Stimulated activated CD4-positive, alpha-beta T cell treated with anti-CD3 and anti-CD28 coated beads, Interleukin-1b, Interleukin-23, amount 100 ng/mL, for 24 hours (primary cell): ENCODE measurements around the gene BBS7.

Experiments
- DNase-seq, 4 experiments: peaks; one replicate each; pipeline ENCODE4 v3.0.0-alpha.2; 2020; ENCODE audit warnings: low read depth in 4 of 4, low spot score in 1 of 4

The BBS7 gene, protein sequence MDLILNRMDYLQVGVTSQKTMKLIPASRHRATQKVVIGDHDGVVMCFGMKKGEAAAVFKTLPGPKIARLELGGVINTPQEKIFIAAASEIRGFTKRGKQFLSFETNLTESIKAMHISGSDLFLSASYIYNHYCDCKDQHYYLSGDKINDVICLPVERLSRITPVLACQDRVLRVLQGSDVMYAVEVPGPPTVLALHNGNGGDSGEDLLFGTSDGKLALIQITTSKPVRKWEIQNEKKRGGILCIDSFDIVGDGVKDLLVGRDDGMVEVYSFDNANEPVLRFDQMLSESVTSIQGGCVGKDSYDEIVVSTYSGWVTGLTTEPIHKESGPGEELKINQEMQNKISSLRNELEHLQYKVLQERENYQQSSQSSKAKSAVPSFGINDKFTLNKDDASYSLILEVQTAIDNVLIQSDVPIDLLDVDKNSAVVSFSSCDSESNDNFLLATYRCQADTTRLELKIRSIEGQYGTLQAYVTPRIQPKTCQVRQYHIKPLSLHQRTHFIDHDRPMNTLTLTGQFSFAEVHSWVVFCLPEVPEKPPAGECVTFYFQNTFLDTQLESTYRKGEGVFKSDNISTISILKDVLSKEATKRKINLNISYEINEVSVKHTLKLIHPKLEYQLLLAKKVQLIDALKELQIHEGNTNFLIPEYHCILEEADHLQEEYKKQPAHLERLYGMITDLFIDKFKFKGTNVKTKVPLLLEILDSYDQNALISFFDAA

DNA sequence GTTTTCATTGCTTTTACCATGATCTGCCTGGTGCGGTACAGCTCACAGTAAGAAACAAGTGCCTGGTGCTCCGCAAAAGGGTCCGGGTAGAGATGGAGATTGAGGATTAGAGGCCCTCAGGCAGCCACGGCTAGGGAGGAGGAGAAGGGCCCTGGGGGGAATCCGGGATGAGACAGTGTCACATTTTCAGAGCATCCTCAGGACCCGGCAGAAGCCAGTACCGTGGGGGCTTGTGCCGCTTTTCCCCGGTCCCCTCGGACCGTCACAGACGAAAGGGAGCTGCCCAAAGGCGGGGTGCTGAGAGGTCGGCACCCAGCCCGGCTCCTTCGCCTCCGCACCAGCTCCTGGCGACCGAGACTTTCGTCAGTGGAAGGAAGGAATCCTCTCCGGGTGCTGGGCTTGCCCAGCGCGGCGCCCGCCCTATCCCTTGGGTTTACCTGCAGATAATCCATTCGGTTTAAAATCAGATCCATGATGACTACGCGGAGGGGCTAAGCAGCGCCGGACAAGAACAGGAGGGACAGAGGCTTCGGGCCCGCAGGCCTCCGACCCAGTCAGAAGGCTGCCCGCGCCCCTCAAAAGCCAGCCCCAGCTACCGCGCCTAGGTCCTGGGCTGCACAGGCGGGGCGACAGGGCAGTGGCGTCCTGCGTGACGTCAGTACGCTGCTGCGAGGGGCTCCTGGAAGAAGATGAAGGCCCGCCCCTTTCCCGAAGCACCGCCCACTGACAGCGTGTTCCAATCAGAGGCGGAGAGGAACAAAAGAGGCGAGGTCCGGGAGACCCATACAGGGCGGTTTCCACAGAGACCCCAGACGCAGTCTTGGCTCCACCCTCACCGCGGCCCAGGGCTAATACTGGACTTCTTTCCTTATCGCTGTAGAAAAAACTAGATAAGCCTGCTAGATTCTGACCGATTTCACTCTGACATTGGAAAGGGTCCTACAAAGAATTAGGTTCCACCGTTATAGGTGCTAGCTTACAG, at the start of gene BBS7:
Gene BBS7 (minus strand): TSS at position 634 of the 982 bp plus-strand sequence. CDS start 161 bp downstream, at position 473.
- DNase-seq = peak; percentile 92 to 97 (median 94)

DNA sequence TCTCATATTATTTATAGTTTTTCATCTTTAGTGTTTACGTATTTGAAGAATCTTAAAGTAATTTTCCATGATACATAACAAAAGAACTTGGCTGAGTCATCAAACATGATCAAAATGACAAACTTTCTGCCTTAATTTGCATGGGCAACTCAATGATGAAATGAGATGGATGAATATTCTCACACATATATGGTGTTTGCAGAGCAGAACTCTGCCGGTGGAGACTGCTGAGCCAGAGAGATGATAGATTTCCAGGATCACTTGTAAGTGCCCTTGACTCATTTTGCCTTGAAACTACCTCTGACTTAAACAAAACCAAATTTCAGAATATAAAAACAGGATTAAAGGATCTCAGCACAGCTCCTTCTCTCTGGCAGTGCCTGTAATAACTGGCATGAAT, 43.4 kb upstream of the BBS7 start:
- DNase-seq = no peak

DNA sequence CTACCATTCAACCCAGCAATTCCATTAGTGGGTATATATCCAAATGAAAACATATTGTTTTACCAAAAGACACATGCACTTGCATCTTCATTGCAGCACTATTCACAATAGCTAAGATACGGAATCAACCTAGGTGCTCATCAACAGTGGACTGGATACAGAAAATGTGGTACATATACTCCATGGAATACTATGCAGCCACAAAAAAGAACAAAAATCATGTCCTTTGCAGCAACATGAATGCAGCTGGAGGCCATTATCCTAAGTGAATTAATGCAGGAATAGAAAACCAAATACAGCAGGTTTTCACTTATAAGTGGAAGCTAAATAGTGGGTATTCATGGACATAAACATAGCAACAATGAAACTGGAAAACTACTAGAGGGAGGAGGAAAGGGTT, 38.1 kb upstream of the BBS7 start:
- no peak for DNase-seq

DNA sequence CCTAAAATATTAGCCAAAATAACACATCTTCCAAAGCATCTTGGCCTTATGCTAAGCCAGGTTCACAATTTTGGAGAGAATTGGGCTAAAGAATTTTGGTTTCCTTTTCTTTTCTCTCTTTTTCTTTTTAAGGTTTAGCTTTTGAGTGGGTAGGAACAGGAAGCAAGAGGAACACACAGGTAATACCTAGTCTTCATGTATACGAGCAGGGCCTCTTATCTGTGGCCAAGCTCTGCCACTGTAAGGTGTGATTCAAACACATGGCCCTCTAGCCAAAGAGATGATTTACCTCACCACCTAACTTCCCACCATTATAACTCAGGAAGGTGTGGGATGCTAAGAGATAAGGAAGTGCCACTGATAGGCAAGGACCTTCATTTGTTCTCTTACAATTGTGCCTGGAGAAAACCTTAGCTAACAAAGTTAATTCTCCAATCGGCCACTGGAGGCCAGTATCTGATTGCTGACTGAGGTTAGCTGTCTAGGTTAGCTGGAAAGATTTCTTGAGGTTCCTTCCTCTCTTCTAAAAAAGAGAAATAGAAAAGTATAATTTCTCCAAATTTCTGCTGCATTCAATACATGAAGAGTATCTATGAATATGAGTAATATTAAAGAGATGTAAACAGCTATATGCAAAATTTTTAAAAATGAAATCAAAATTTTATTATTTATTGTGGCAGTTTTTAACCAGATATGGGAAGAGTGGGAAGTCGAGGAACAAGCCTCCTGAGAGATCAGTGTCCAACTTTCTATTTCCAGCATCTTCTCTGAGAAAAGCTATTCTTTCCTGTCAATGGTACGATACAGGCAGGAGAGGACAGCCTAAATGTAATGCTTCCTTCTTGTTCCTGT, 30.1 kb upstream of the BBS7 start:
- peak in 3 of 4 experiments; percentile 19 to 20 (median 19) for DNase-seq

DNA sequence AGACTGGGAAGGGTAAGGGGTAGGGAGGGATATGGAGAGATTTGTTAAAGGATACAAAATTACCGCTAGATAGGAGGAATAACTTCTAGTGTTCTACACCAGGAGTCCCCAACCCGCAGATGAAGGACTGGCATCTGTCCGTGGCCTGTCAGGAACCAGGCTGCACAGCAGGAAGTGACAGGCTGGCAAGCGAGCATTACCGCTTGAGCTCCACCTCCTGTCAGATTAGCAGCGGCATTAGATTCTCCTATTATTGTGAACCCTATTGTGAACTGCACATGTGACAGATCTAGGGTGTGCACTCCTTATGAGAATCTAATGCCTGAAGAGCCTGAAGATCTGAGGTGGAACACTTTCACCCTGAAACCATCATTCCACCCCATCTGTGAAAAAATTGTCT, 27.9 kb upstream of the BBS7 start:
- peak in 1 of 4 experiments; percentile 1 for DNase-seq

DNA sequence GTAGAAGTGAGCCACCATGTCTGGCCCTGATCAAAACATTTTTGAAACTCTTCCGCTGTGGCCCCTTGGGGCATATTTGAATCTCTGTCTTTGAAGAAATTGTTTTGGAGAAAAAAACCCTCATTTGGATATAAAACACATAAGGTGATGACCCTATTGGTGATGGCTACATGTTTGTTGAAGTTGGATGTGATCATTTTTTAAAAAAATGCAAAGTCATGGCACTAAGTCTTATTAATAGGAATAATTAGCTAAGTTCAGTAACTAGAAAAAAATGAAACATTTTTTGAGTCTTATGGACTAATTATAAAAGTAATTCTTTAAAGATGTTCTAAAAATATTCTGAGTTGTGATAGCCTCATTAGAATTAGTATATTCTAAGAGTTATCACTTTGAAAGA, 17.9 kb upstream of the BBS7 start:
- DNase-seq = no peak

DNA sequence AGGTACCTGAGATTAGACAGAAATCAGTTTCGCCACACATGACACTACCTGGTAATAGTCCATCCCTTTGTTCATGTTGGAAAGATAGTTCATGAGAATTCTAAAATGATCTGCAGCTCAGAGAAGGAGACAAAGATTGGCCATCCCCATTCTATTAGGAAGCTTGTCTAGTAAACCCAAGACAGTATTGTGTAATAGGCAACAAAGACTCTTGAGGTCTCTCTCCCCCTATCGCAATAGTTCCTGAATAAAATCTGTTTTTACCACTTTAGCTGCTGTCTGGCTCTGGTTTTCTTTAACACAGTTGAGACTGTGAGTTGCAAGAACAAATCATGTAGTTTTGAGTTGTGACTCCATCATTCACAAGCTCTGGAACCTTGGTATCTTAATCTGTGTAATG, 14.8 kb upstream of the BBS7 start:
- DNase-seq = no peak

DNA sequence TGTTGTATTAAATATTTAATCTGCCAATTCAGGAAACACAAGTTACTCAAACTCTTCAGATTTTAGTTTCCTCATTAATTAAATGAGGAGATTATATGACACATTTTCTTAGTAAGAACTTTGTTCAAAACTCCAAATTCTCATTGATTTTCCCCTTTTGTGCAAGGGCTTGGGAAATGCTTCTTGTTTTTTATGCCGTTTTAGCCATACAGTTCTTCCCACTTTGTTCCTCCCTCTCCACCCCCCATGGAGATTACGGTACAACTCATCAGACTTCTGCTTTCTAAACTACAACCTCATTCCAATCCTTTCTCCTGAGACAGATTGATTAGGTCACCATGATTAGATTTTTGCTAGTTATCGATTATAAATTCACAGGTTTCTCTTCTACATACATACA, 10.9 kb upstream of the BBS7 start:
- no peak for DNase-seq

DNA sequence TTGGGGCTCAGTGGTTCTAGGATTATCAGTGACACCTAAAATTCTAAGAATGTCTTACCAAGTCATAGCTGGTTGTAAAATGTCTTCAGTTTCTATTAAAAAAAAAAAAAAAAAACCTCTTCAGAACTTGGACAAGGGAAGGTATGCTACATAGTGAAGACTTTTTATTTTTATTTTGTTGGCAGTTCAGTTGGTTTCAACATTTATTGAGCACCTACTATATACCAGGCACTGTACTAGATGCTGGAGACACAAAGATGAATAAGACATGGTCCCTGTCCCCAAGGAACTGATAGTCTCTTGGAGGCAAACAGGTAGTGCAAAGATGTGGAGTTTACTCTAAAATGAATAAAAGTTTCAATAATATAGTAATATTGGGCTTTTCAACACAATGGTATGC, 8.9 kb upstream of the BBS7 start:
- DNase-seq = no peak

DNA sequence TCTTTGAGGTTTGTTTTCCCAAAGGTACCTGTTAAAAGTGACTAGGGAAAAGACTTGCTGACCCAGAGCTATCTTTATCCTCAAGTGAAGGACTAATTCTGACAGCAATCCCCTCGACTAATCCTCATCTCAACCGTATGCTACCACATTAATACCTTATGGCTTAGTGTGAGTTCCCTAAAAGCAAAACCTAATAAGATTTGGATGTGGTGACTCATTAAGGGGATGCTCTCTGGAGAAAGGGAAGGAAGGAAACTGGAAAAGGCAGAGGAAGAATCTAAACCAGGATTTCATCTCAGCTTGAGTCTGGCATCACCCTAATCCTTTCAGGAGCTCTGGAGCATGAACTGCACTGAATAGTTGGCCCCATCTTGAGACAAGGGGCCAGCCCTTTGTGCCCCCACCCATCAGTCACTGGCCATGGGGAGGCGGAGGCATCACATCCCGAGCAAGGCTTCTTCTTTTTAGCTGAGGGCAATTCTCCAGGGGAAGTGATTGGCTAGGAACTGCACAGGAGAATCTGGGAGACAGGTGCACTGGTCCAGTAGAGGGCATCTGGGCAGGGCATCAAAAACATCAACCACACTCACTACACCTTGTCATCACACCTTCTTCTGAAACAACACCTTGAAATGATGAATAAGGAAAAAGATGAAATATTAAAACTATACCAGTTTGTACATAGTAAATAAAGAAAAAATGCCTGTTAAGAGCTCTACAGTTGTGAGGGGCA, 6.9 kb upstream of the BBS7 start:
- no peak for DNase-seq

DNA sequence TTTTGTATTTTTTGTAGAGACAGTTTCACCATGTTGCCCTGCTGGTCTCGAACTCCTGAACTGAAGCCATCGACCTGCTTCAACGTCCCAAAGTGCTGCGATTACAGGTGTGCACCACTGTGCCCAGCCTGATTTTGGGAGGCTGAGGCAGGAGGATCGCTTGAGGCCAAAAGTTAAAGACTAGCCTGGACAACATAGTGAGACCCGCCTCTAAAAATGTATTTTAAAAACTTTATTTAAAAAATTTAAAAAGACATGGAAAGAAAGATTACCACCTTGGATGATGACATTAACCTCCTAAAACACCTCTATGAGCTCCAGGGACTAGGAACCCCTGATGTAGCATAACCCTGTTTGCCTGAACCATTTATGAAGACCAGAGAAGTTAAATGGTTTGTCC, 5.8 kb upstream of the BBS7 start:
- no peak for DNase-seq

DNA sequence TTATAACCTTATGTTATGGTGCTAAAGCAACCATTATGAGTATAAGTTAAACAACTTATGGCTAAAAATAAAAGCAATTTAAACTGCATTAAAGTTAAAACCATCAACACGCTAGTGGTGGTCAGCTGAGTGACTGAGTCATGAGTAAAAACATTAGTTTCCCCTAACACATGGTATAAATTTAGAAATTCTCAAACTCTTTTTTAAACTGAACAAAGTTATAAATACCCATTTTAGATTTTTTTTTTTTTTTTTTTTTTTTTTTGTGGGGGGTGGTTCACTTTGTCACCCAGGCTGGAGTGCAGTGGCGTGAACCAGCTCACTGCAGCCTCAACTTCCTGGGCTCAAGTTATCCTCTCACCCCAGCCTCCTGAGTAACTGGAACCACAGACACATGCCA, 5.4 kb upstream of the BBS7 start:
- no peak for DNase-seq

DNA sequence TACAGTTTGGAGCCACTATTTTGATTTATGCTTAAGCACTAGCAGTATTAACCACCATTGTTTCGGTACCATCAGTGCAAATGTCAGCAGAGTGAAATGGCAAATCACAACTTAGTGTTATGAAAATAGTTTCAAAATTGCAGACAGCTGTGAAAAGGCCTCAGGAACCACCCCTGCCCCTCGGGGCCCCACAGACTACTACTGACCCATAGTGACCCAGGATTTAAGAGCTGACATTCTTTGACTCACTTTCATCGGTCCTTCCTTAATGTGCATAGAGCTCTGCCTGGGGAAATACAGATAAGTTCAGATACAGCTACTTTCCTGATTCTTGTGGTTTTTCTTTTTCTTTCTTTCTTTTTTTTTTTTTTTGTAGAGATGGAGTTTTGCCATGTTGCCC, 3.3 kb upstream of the BBS7 start:
- DNase-seq = no peak

DNA sequence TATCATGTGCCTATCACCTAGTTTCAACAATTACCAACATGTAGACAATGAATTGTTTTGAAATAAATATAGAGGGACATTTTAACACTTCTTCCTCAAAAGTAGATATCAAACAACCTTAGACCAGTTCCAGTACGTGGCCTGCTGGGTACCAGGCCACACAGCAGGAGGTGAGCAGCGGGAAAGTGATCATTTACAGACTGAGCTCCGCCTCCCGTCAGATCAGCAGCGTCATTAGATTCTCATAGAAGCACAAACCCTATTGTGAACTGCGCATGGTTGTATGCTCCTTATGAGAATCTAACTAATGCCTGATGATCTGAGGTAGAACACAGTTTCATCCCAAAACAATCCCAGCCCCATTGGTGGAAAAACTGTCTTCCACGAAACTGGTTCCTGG, 6.5 kb downstream of the BBS7 start:
- DNase-seq = no peak

DNA sequence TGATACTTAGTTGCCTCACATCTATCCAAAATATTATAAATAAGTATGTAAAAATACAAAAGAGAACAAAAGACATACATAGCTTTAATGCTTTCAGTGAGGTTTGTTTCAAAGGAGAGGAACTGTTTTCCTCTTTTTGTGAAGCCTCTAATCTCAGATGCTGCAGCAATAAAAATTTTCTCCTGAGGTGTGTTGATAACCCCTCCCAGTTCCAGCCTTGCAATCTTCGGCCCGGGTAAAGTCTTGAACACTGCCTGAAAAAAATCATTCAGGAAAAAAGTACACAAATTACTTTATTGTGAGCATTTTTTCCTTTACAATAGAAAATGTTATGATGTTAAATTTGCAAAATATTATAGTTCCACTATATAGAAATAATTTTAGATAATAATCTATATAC, 8.8 kb downstream of the BBS7 start:
- DNase-seq = no peak

DNA sequence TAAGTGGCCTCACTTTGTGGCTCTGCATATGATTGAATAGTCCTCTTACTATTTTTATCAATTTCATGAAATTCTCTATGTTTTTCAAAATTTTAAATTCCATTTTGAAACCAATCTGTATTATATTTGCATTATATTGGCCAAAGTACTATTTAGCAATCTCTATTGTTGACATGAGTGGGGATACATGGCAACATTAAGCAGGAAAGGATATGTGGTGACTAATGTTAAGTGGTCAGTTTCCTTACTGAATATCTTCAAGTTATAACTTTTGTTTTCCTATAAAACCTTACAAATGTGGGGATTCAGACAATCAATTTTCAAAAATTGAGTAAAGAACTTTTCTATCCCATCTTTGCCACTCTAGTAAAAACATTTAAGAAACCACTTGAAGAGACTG, 10.2 kb downstream of the BBS7 start:
- DNase-seq = no peak

DNA sequence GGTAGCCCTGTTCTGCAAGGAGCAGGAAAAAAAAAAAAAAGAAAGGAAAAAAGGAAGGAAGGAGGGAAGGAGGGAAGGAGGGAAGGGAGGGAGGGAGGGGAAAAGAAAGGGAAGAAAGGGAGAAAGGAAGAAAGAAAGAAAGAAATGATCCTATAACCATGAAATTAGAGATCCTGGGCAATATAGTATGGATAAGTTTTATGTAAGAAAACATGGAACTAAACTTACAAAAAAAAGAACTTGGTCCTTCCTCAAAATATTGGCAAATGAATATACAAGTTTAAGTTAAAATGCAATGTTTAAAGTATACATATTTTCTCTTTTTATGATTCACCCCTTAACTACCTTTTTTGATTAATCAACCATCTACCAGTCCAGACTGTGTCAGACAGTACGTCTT, 18.9 kb downstream of the BBS7 start:
- no peak for DNase-seq

DNA sequence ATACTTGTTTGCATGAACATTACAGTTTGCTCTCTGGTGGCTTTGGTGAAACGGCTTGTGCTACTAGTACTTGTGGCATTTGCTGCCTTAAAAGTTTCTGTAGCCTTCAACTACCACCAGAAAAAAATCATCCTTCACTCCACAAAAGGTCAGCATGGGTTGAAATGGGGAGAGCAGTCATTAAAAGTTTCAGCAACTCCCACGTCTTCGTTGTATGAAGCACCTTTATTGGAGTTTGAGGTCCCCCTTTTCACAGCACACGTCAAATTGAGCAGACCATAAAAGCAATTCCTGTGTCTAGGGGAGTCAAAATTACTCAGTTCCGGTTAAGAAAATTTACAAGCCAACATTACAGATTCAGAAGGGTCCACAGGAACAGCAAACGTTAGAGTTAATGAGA, 23.6 kb downstream of the BBS7 start:
- no peak for DNase-seq

DNA sequence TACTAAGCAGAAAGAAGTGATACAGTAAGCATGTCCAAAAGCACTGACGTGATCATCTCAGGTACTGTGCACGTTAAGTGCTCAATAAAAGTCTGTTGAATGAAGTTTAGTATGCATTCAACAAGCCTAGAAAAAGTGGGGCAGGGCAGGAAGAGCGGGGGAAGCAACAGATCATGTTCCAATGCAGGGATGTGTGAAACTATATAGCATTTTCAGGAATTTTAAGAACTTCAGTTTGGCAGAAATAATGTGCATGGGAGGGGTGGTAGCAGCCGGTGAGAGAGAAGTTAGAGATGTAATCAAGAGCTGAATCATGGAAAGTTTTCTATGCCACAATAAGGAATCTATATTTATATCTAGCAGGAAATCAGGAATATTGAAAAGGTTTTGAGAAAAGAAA, 27.4 kb downstream of the BBS7 start:
- no peak for DNase-seq

DNA sequence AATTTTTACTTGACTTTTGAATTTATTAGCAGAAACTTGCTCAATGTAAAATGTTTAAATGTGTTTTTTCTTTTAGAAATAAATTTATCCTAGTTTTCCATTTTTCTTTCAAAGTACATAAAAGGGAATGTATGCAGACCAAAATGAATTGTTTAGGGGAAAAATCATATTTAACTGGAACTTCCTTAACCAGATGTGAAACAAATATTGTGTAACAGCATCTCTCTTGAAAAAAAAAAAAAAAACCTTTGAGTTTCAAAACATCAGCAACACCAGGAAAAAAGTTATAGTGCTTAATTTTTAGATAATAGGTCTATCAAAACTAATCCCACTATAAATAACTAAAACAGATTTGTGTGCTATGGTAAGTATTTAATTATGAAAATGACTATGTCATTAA, 32.1 kb downstream of the BBS7 start:
- DNase-seq = no peak
